Esophagus (tissue), 2 donors: ENCODE results near the gene TMEM63B. TPM values are rescaled to one million over a fixed set of nuclear protein-coding genes. Genes with fewer than 3 reads are reported as not detected.
A peak's percentile ranks its signal among the peaks of the same experiment; 100 is the strongest.

Source experiments
- H3K27ac ChIP-seq, 2 donors: one replicate each; pipeline ENCODE4 v1.5.1; 2013; ENCODE audit warnings: low read depth in 2 of 2, mild to moderate bottlenecking in 2 of 2, inconsistent platforms in 1 of 2, low read length in 1 of 2, moderate library complexity in 1 of 2
- H3K27me3 ChIP-seq, 2 donors: one replicate each; pipeline ENCODE4 v1.6.1; 2013; ENCODE audit warnings: low read length in 2 of 2, control low read depth in 1 of 2, mild to moderate bottlenecking in 1 of 2; ENCODE audit not compliant: insufficient read depth in 2 of 2, control insufficient read depth in 1 of 2
- H3K36me3 ChIP-seq, 2 donors: one replicate each; pipeline ENCODE4 v1.6.1; 2013; ENCODE audit warnings: low read length in 1 of 2; ENCODE audit not compliant: control insufficient read depth in 2 of 2, insufficient read depth in 2 of 2
- H3K4me1 ChIP-seq, 2 donors: one replicate each; pipeline ENCODE4 v1.6.1; 2013; ENCODE audit warnings: low read length in 1 of 2; ENCODE audit not compliant: control insufficient read depth in 2 of 2, insufficient read depth in 2 of 2
- H3K4me3 ChIP-seq, 2 donors: one replicate each; pipeline ENCODE4 v1.5.1; 2013; ENCODE audit warnings: low read length in 2 of 2, mild to moderate bottlenecking in 2 of 2, low read depth in 1 of 2, moderate library complexity in 1 of 2
- H3K9me3 ChIP-seq, 2 donors: one replicate each; pipeline ENCODE4 v1.6.1; 2013; ENCODE audit warnings: mild to moderate bottlenecking in 2 of 2, low read depth in 1 of 2, low read length in 1 of 2, moderate library complexity in 1 of 2; ENCODE audit not compliant: control insufficient read depth in 2 of 2, insufficient read depth in 1 of 2
- WGBS, 2 donors: extraction: QIAGEN DNeasy Blood & Tissue Kit; methylation state at CpG; one replicate each; pipeline ENCODE4 v1.1.7; 2013; 5-methylcytosine and 5-hydroxymethylcytosine counted together
- polyA plus RNA-seq, 2 donors: library from polyadenylated mRNA; stranded (reverse); fragments of 200-250 nt; gene quantifications; one replicate each; pipeline ENCODE4 v1.2.3, GENCODE V29; 2013
- donor health status: healthy with polysubstance abuse.
- donor health status: Bipolar disorder and iron deficiency.

TMEM63B gene
- polyA plus RNA-seq, 2 donors: 21.6 to 37.9 TPM

GRCh38 chr6:44115866-44116265, 11.5 kb upstream of the TMEM63B start:
- no peak overlapping the region for H3K27ac ChIP-seq
- no peak overlapping the region for H3K4me3 ChIP-seq
- H3K9me3 ChIP-seq: no peaks in the 10 kb centered on the region
- H3K4me1 ChIP-seq: peaks cover 8 to 13% of the 10 kb centered on the region in 2 donors
- no peaks in the 10 kb centered on the region for H3K27me3 ChIP-seq
- H3K36me3 ChIP-seq: peaks cover 4 to 12% of the 10 kb centered on the region in 2 donors
- 51 to 64% methylated on average over 5 of the region's 5 CpGs for WGBS, 2 donors

DNA sequence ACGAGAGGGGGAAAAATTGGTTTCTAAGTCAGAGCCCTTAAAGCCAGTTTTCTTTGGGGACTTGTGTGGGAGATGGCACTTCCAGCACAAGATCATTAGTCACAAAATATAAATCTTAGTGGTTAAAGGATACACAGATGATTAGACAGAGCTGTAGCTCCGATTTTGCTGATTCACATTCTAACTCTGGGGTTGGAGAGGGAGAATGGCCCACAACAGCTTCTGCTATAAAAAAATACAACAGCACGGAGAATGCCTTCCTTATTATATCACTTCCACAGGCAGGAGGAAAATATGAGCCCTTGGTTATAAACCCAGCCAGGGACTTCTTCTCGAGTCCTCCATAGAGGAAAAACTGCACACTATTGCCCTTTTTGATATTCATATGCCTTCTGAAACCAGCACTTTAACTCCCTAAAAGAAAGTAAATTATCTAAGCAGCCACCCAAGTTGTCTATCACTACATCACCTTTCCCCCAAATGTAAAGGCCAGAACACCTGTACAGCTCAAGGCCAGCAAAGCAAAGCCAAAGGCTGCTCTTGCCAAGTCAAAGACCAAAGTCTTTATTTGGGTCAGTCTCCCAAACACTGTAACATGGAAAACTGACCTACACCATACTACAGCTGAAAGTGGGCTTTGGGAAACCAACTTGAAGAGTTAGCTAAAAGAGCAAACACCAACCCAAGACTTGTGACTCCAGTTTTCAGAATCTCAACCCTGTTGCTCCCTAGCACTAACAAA, 10.5 kb upstream of the TMEM63B start:
- H3K27me3 ChIP-seq: no peaks in the 10 kb centered on the region
- H3K9me3 ChIP-seq: no peaks in the 10 kb centered on the region
- peak overlapping the region in 1 of 2 donors; percentile 41 for H3K27ac ChIP-seq
- WGBS, 2 donors: 48 to 52% methylated on average over 4 of the region's 4 CpGs
- no peak overlapping the region for H3K4me3 ChIP-seq
- H3K36me3 ChIP-seq: peaks cover 1 to 7% of the 10 kb centered on the region in 2 donors
- H3K4me1 ChIP-seq: peaks cover 8 to 13% of the 10 kb centered on the region in 2 donors

DNA sequence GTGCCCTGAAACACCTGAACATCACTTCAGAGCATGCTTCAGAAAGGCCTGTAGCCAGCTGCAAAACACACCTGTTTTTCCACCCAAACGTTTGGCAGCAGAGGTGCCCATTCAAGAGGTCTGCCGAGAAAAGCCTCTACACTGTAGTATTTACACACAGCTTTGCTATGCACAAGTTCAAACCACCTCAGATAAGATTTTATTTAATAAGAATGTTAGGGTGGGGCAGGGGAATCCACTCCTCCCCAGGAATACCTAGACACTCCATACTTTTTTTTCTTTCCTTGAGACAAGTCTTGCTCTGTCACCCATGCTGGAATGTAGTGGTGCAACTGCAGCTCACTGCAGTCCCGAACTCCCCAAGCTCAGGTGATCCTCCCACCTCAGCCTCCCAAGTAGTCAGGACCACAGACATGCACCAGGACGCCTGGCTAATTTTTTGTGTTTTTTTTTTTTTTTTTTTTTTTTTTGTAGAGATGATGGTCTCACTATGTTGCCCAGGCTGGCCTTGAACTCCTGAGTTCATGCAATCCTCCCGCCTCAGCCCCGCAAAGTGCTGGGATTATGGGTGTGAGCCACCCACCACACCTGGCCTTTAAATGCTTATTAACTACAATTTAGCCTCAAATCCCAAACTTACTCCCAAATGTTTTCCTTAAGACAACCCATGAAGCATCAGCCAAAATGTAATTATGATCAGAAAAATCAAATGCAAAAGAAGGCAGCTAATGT, 9.8 kb upstream of the TMEM63B start:
- H3K27me3 ChIP-seq: no peaks in the 10 kb centered on the region
- 64 to 69% methylated on average over 6 of the region's 6 CpGs for WGBS, 2 donors
- H3K4me1 ChIP-seq: peaks cover 8 to 13% of the 10 kb centered on the region in 2 donors
- H3K27ac ChIP-seq: peak overlapping the region in 1 of 2 donors; percentile 41
- peaks cover 0 to 7% of the 10 kb centered on the region in 2 donors for H3K36me3 ChIP-seq
- no peak overlapping the region for H3K4me3 ChIP-seq
- no peaks in the 10 kb centered on the region for H3K9me3 ChIP-seq

DNA sequence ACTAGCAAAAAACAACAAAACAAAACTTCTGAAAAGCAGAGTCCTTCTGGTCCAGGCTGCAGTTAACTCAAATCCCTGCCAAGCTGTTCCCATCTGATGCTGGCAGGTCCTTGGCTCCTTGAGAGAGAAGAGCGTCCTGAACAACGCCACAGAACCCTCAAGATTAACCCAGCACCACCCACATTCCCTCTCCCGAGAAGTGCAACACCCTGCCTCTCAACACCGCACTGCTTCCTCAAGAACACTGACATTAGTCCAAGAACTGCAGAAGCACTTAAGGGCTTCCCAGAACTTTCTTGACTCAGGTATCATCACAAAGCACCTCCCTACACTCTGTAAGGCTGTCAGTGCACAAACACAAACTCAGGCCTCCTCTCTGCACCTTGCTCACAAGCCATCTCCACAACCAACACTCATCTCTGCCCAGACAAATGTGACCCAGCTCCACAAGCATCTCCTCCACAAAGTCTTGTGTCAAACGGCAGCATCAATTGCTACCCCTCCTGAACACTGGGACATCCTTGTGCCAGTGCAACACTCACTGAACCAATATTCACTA, 7.6 kb upstream of the TMEM63B start:
- whole genome bisulfite sequencing, 2 donors: 33 to 40% methylated on average over 5 of the region's 5 CpGs

GRCh38 chr6:44120692-44121443, 6.5 kb upstream of the TMEM63B start:
- Histone ChIP-seq H3K27me3 (no peaks in the 10 kb centered on the region), H3K9me3 (no peaks in the 10 kb centered on the region), H3K27ac (no peak overlapping the region), H3K4me1 (peaks cover 3 to 5% of the 10 kb centered on the region in 2 donors), H3K4me3 (no peak overlapping the region), H3K36me3 (no peaks in the 10 kb centered on the region)
- 62 to 71% methylated on average over 4 of the region's 4 CpGs for WGBS, 2 donors

More for the DNA sequence above, 7.6 kb upstream of the TMEM63B start:
- no peaks in the 10 kb centered on the region for H3K27me3 ChIP-seq
- peak overlapping the region in 1 of 2 donors; percentile 48 for H3K27ac ChIP-seq
- peaks cover 8 to 9% of the 10 kb centered on the region in 2 donors for H3K4me1 ChIP-seq
- H3K36me3 ChIP-seq: peaks cover 0 to 2% of the 10 kb centered on the region in 2 donors
- H3K9me3 ChIP-seq: no peaks in the 10 kb centered on the region
- H3K4me3 ChIP-seq: no peak overlapping the region

GRCh38 chr6:44122801-44123200, 4.6 kb upstream of the TMEM63B start:
- H3K4me3 ChIP-seq: no peak overlapping the region

DNA sequence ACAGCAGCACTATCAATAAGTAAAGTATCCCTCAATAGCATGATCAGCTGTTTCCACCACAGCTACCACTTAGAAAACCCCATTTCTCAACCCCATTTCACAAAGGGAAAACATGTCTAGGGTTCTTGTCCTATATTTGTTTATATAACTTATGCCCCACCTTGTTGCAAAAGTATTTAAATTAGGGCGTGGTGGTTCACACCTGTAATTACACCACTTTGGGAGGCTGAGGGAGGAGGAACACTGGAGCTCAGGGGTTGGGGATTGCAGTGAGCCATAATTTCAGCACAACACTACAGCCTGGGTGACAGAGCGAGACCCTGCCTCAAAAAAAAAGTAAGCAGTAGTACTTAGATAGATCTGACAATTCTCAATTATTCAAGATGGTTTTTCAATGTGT, 3.8 kb upstream of the TMEM63B start:
- H3K27me3 ChIP-seq: no peaks in the 10 kb centered on the region
- peak overlapping the region in 1 of 2 donors; percentile 25 for H3K27ac ChIP-seq
- H3K4me1 ChIP-seq: peaks cover 2 to 6% of the 10 kb centered on the region in 2 donors
- H3K36me3 ChIP-seq: no peaks in the 10 kb centered on the region
- H3K9me3 ChIP-seq: no peaks in the 10 kb centered on the region
- WGBS, 2 donors: 78 to 88% methylated on average over 2 of the region's 2 CpGs
- no peak overlapping the region for H3K4me3 ChIP-seq

More at GRCh38 chr6:44122801-44123200, 4.6 kb upstream of the TMEM63B start:
- peaks cover 0 to 2% of the 10 kb centered on the region in 2 donors for H3K4me1 ChIP-seq
- no peaks in the 10 kb centered on the region for H3K9me3 ChIP-seq
- H3K27me3 ChIP-seq: no peaks in the 10 kb centered on the region
- no peak overlapping the region for H3K27ac ChIP-seq
- WGBS, 2 donors: 38 to 41% methylated on average over 1 of the region's 1 CpG
- H3K36me3 ChIP-seq: no peaks in the 10 kb centered on the region

DNA sequence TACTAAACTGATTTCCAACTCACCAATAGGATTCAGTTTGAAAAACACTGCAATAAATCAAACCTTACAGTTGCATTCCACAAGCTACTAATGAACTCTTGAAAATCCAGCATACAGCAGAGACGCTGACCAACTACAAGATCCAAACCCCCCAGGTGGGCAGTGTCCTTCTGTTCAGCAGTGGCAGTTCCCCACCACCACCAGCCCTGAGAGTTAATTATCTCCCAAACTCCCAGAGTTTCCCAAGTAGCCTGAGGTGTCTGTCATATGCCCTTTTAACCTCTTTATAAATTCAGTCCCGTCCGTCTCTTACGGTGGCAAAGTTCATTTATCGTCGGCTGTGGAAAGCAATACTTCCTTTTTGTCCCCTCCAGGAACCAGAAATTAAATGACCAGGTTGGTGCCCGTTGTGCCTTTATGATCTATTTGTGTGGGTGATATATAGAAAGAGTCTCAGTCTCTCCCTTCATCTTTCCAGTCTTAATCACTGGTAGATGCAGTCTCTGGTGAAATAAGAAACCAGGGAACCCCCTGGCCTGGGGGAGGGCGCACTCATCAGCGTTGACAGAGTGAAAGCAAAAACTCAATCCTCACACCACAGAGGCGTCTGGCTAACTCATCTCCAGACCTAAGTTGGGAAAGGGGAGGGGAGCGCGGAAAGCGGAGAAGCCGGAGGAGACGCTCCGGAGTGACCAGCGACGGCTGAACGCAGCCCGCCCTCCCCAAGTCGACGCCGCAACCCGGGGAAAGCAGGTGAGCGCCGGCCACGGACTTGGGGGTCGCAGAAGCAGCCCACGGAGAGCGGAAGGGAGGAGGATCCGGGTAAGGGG, 819 bp upstream of the TMEM63B start:
- Histone ChIP-seq H3K27me3 (no peaks in the 10 kb centered on the region), H3K36me3 (no peaks in the 10 kb centered on the region), H3K9me3 (no peaks in the 10 kb centered on the region), H3K4me1 (peaks cover 5 to 11% of the 10 kb centered on the region in 2 donors), H3K4me3 (peak overlapping the region; percentile 66 to 80), H3K27ac (peak overlapping the region; percentile 88 to 89)
- WGBS, 2 donors: 1 to 2% methylated on average over 21 to 31 of the region's 31 CpGs
